VCaP (cell line): ENCODE results near the gene NGEF.

Source experiments
- H3K27ac ChIP-seq: fragments of 450-650 bp; 2 replicates; pipeline ENCODE4 v1.5.1; 2017
- CTCF ChIP-seq: fragments of 450-650 bp; conservative IDR thresholded peaks from 2 replicates; pipeline ENCODE4 v1.5.1; 2017; ENCODE audit warnings: mild to moderate bottlenecking, moderate library complexity

The NGEF gene

GRCh38 chr2:233049194-233049761, 36.2 kb upstream of the NGEF start:
- H3K27ac ChIP-seq: no peak overlapping the region
- no peak for TF ChIP-seq CTCF

- TF ChIP-seq CTCF: no peak
- no peak overlapping the region for H3K27ac ChIP-seq
Observed at GRCh38 chr2:233048569-233049193, 35.6 kb upstream of the NGEF start.

GRCh38 chr2:233047667-233048066, 34.6 kb upstream of the NGEF start:
- H3K27ac ChIP-seq: no peak overlapping the region
- TF ChIP-seq CTCF: no peak

GRCh38 chr2:233047206-233047605, 34.1 kb upstream of the NGEF start:
- no peak for TF ChIP-seq CTCF
- H3K27ac ChIP-seq: no peak overlapping the region

- no peak for TF ChIP-seq CTCF
- no peak overlapping the region for H3K27ac ChIP-seq
Observed at GRCh38 chr2:233044974-233045605, 32.0 kb upstream of the NGEF start.

GRCh38 chr2:233042549-233042948, 29.5 kb upstream of the NGEF start:
- no peak for TF ChIP-seq CTCF
- no peak overlapping the region for H3K27ac ChIP-seq

- TF ChIP-seq CTCF: no peak
Observed at GRCh38 chr2:233041722-233042323, 28.8 kb upstream of the NGEF start.

More at GRCh38 chr2:233041722-233042323, 28.8 kb upstream of the NGEF start:
- no peak overlapping the region for H3K27ac ChIP-seq
